ENCODE results near the gene NELFCD.

Gene NELFCD

GRCh38 chr20:59013031-59013951 is 32.2 kb downstream of the NELFCD start:
- Histone ChIP-seq H3K36me3 (ENCODE audit: insufficient read depth, insufficient read length, low read length) (no peaks in the 10 kb centered on the region), H3K9ac (ENCODE audit: insufficient read length, low read depth) (no peak overlapping the region), H3K4me3 (ENCODE audit: insufficient read length, low read depth) (no peak overlapping the region), H3K9me3 (ENCODE audit: insufficient read depth, low read length) (no peaks in the 10 kb centered on the region), H3K4me1 (ENCODE audit: insufficient read depth, insufficient read length) (peaks cover 18% of the 10 kb centered on the region), H3K27me3 (ENCODE audit: insufficient read depth, insufficient read length) (peaks cover 36% of the 10 kb centered on the region)
- TF ChIP-seq SUZ12 (IDR thresholded peaks at IDR 0.05; ENCODE audit: extremely low read depth, insufficient read depth, insufficient read length) = no peak
- TF ChIP-seq ZNF274 (IDR thresholded peaks at IDR 0.05; ENCODE audit: low read depth, low read length) = no peak
- TF ChIP-seq YY1 (IDR thresholded peaks at IDR 0.05; ENCODE audit: insufficient read depth, insufficient read length) = no peak
- no peak for DNase-seq (ENCODE audit: low read depth, low spot score)

GRCh38 chr20:59013959-59014608 is 33.0 kb downstream of the NELFCD start:
- H3K4me1 ChIP-seq (ENCODE audit: insufficient read depth, insufficient read length) = peaks cover 18% of the 10 kb centered on the region
- TF ChIP-seq SUZ12 (IDR thresholded peaks at IDR 0.05; ENCODE audit: extremely low read depth, insufficient read depth, insufficient read length) = no peak
- TF ChIP-seq YY1 (IDR thresholded peaks at IDR 0.05; ENCODE audit: insufficient read depth, insufficient read length) = no peak
- no peak for TF ChIP-seq ZNF274 (IDR thresholded peaks at IDR 0.05; ENCODE audit: low read depth, low read length)
- no peak for DNase-seq (ENCODE audit: low read depth, low spot score)

DNA sequence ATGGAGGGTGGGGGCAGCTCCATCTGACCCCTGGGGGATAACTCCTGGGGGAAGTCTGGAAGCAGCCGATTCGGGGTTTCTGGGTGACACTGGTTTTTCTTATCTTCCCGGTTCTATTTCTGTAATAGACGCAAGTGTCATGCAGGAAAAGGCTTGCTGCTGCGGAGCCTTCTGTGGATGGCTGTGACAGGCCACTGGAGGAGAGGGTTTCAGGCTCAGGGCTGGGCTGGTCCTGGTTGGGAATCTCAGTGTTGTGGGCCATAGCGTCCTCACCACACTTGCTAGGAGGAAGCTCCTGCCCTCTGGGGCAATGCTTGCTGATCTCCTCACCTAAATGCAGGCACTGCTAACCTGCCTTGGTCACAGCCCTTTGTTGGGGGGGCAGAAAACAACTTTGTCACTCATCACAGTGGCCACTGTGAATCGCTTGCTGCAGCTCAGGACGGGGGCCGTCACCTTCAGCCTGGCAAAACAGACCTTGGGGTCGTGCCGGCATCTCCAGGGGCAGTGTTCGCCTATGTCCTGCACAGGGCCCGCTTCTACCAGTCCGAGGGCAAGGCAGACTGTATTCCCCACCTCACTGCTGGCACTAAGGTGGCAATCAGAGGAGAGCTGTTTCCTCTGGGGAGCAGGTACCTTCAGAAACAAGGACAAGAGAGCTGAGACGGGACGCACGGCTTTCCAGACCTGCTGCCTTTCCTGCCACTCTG is 33.8 kb downstream of the NELFCD start:
- peaks cover 21% of the 10 kb centered on the region for H3K4me1 ChIP-seq (ENCODE audit: insufficient read depth, insufficient read length)
- DNase-seq (ENCODE audit: low read depth, low spot score) = no peak
- no peak overlapping the region for H3K9ac ChIP-seq (ENCODE audit: insufficient read length, low read depth)
- no peak for TF ChIP-seq ZNF274 (IDR thresholded peaks at IDR 0.05; ENCODE audit: low read depth, low read length)
- TF ChIP-seq YY1 (IDR thresholded peaks at IDR 0.05; ENCODE audit: insufficient read depth, insufficient read length) = no peak
- no peak for TF ChIP-seq SUZ12 (IDR thresholded peaks at IDR 0.05; ENCODE audit: extremely low read depth, insufficient read depth, insufficient read length)
- no peak overlapping the region for H3K4me3 ChIP-seq (ENCODE audit: insufficient read length, low read depth)
- H3K36me3 ChIP-seq (ENCODE audit: insufficient read depth, insufficient read length, low read length) = no peaks in the 10 kb centered on the region
- H3K9me3 ChIP-seq (ENCODE audit: insufficient read depth, low read length) = no peaks in the 10 kb centered on the region
- peaks cover 26% of the 10 kb centered on the region for H3K27me3 ChIP-seq (ENCODE audit: insufficient read depth, insufficient read length)

More at GRCh38 chr20:59013959-59014608, 33.0 kb downstream of the NELFCD start:
- Histone ChIP-seq H3K9me3 (ENCODE audit: insufficient read depth, low read length) (no peaks in the 10 kb centered on the region), H3K9ac (ENCODE audit: insufficient read length, low read depth) (no peak overlapping the region), H3K36me3 (ENCODE audit: insufficient read depth, insufficient read length, low read length) (no peaks in the 10 kb centered on the region), H3K4me3 (ENCODE audit: insufficient read length, low read depth) (no peak overlapping the region), H3K27me3 (ENCODE audit: insufficient read depth, insufficient read length) (peaks cover 28% of the 10 kb centered on the region)

GRCh38 chr20:59015411-59015810 is 34.4 kb downstream of the NELFCD start:
- H3K9me3 ChIP-seq (ENCODE audit: insufficient read depth, low read length) = no peaks in the 10 kb centered on the region
- H3K27me3 ChIP-seq (ENCODE audit: insufficient read depth, insufficient read length) = peaks cover 23% of the 10 kb centered on the region
- no peak overlapping the region for H3K9ac ChIP-seq (ENCODE audit: insufficient read length, low read depth)
- no peaks in the 10 kb centered on the region for H3K36me3 ChIP-seq (ENCODE audit: insufficient read depth, insufficient read length, low read length)
- no peak overlapping the region for H3K4me3 ChIP-seq (ENCODE audit: insufficient read length, low read depth)
- no peak for TF ChIP-seq YY1 (IDR thresholded peaks at IDR 0.05; ENCODE audit: insufficient read depth, insufficient read length)
- TF ChIP-seq ZNF274 (IDR thresholded peaks at IDR 0.05; ENCODE audit: low read depth, low read length) = no peak
- no peak for DNase-seq (ENCODE audit: low read depth, low spot score)
- H3K4me1 ChIP-seq (ENCODE audit: insufficient read depth, insufficient read length) = peaks cover 18% of the 10 kb centered on the region

DNA sequence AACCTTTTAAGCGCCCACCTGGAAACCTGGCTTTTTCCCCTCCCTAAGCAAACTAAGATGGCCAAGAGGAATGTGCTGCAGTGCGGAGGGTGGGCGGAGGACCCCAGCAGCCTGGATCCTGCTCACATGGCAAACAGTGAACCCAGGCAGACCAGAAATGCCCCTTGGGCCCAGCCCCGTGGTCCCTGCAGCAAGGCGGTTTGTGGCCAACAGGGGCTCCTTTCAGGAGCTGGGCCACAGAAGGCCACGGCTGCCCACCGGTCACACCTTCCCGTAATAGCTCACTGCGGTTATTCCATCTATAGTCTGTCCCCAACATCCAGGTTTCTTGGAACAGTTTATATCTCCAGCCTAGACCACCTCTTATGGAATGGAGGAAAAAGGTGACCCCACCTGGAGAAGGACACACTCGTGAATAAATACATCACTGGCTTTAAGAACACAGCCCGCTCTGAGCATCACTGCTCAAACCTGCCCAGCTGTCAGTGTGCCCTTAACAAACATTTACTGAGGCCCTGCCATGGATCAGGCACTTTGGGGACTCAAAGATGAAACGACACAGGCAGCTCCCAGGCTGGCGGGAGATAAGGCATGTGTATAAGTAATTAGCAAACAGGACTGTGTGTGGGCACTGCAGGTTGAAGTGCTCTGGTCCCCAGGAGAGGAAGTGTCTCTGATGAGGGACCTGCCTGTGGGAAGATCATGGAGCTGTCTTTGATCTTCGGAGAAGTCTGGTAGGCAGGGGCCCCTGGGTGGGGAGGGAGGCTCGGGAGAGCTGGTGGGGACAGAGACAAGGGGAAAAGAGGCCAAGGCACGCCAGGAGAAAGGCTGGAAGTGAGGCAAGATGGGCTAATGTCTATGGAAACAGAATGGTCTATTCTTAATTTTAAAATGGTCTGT is 35.0 kb downstream of the NELFCD start:
- DNase-seq (ENCODE audit: low read depth, low spot score) = no peak
- H3K27me3 ChIP-seq (ENCODE audit: insufficient read depth, insufficient read length) = peaks cover 21% of the 10 kb centered on the region
- H3K9ac ChIP-seq (ENCODE audit: insufficient read length, low read depth) = no peak overlapping the region
- H3K9me3 ChIP-seq (ENCODE audit: insufficient read depth, low read length) = no peaks in the 10 kb centered on the region
- no peak for TF ChIP-seq SUZ12 (IDR thresholded peaks at IDR 0.05; ENCODE audit: extremely low read depth, insufficient read depth, insufficient read length)
- TF ChIP-seq YY1 (IDR thresholded peaks at IDR 0.05; ENCODE audit: insufficient read depth, insufficient read length) = no peak
- TF ChIP-seq ZNF274 (IDR thresholded peaks at IDR 0.05; ENCODE audit: low read depth, low read length) = no peak
- H3K36me3 ChIP-seq (ENCODE audit: insufficient read depth, insufficient read length, low read length) = no peaks in the 10 kb centered on the region
- H3K4me3 ChIP-seq (ENCODE audit: insufficient read length, low read depth) = no peak overlapping the region
- peaks cover 15% of the 10 kb centered on the region for H3K4me1 ChIP-seq (ENCODE audit: insufficient read depth, insufficient read length)

GRCh38 chr20:59016795-59017492 is 35.9 kb downstream of the NELFCD start:
- peaks cover 21% of the 10 kb centered on the region for H3K27me3 ChIP-seq (ENCODE audit: insufficient read depth, insufficient read length)
- no peaks in the 10 kb centered on the region for H3K36me3 ChIP-seq (ENCODE audit: insufficient read depth, insufficient read length, low read length)
- no peaks in the 10 kb centered on the region for H3K9me3 ChIP-seq (ENCODE audit: insufficient read depth, low read length)
- H3K4me3 ChIP-seq (ENCODE audit: insufficient read length, low read depth) = no peak overlapping the region
- TF ChIP-seq SUZ12 (IDR thresholded peaks at IDR 0.05; ENCODE audit: extremely low read depth, insufficient read depth, insufficient read length) = no peak
- no peak for TF ChIP-seq ZNF274 (IDR thresholded peaks at IDR 0.05; ENCODE audit: low read depth, low read length)
- TF ChIP-seq YY1 (IDR thresholded peaks at IDR 0.05; ENCODE audit: insufficient read depth, insufficient read length) = no peak
- no peak overlapping the region for H3K9ac ChIP-seq (ENCODE audit: insufficient read length, low read depth)
- no peak for DNase-seq (ENCODE audit: low read depth, low spot score)
- H3K4me1 ChIP-seq (ENCODE audit: insufficient read depth, insufficient read length) = peaks cover 13% of the 10 kb centered on the region
